Kidney tubule cell (primary cell): ENCODE measurements around the gene F8.
"Not testable (repeated sequence)": the region's sequence is repeated elsewhere in the genome, so short reads cannot be mapped to it uniquely, and the experiment has no call there.

Experiments used
- DNase-seq: peaks from one replicate; pipeline ENCODE4 v3.0.0-alpha.2; 2018; ENCODE audit warnings: low spot score

Gene F8

DNA sequence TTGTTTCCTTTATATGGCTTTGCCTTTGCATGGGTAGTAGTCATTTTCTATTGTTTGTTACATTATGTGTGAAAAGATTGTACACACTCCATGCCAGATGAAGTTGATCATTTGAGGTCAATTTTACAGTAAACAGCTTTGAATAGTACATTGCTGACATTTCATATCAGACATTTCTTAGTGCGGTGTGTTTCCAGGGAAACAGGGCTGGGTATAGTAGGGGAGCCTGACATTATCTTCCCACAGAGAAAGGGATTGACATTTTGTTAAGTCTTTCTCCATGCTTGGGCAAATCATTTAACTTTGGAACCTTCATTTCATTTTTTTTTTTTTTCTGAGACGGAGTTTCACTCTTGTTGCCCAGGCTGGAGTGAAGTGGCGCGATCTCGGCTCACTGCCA lies 9.1 kb upstream of the F8 start:
- DNase-seq = no peak

DNA sequence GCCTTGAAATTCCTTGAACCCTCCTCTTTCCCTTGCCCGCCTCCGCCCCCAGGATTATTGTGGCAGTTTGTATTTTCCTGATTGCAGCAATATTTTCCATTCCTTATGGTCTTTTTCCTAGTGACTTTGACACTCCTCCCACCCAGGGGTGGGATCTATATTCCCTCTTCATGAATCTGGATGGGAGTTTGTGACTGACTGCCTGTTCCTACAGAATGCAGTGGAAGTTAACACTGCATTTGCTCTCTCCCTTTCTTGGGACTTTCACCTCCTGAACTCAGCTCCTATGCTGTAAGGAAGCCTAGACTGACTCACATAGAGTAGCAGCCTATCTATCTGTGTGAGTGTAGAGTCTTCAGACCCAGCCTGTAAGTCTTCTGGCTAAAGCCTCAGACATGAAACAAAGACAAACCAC lies 6.4 kb upstream of the F8 start:
- DNase-seq = peak; percentile 46

DNA sequence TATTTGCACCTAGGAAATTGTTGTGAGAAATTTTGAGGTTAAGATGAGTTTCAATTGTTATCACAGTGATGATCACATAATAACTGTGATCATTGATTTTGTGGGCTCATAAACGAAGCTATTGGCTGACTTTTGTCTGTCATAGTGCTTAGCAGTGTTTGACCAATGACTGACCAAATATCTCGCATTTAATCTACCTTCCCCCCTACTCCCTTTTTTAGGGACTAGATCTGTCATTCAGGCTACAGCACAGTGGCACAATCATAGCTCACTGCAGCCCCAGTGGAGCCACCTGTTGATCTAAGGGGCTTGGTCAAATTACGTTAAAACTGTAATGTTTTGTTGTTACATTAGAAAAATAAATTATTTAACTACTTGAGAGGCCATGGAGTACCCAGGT lies 5.6 kb upstream of the F8 start:
- DNase-seq = no peak

DNA sequence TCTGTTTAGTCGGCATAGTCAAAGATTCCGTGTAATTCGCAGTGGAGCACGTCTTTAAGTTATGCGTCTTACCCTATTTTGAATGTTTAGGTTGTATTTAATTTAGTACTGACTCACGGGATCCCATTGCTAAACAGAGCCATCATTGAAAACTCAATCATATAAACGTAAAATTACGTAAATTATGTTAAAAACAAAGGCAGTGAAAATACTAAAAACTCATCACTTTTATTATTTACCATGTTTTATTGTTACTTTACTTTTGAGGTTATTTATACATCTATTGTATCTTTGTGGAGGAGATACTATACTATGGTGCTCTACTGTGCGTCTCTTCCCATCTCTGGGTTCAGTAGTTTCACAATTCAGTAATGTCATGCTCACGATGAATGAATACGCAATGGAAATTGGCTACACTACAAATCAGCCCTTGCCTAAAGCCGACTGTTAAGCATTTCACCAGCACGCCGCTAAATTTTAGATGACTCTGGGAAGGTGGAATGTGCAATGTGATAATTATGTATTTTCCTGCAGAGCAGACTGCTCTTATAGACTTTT lies 5.1 kb upstream of the F8 start:
- DNase-seq = peak; percentile 37

- peak; percentile 94 for DNase-seq
Measured at GRCh38 chrX:155026727-155027508, 4.4 kb upstream of the F8 start, which contains the start of gene FUNDC2. FUNDC2 (plus strand) TSS chrX:155026844; CDS start chrX:155026939, 95 bp downstream.

GRCh38 chrX:155026420-155026726 lies 3.9 kb upstream of the F8 start:
- no peak for DNase-seq

DNA sequence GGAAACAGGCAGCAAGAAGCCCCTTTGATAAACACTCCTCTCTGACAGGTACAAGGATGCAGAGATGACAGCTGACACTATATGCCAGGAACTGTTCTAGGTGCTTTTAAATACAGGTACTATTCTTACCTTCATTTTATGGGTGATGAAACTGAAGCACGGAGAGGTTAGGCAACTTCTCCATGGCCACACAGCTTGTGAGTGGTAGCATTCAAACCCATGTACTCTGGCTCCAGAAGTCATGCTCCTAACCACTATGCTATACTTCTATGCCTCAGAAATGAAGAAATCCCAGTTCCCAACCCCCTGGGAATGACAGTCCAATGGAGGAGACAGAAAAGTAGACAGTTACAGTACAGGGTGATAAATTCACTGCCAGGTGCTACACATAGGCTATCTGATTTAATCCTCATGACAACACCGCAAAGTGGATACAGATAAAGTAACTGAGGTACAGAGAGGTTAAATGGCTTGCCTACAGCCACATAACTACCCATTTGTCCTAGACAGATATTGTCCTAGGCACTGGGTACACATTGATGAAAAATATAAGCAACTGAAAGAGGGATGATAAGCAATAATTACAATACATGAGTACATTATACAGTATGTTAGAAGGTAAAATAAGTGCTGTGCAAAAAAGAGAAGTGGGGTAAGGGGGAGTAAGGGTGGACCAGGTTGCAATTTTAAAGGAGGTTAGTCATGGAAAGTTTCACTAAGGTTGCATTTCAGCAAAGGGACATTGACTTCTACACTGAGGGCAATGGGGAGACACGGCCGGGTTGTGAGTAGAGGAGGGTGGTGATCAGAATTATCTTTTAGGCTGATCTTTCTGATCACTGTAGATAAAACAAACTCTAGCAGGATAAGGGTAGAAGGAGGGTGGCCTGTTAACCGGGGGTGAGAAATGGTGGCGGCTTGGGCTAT lies 1.6 kb upstream of the F8 start:
- DNase-seq = no peak

DNA sequence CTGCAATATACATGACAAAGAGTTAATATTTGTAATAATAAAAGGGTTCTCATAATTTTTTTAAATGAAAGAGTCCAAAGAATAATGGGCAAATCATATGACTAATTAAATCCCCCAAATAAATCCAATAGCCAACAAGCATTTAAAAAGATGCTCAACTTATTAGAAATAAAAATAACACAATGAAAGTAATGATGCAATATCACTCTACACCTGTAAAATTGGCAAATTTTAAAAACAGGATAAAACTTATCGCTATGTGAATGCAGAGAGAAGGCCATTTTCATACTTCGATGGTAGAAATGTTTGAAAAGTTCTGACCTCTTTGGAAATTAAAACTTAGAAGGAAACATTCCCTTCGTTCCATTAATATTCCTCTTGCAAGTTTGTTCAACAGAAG lies 1.9 kb downstream of the F8 start:
- no peak for DNase-seq

GRCh38 chrX:155009994-155010472 lies 12.5 kb downstream of the F8 start:
- no peak for DNase-seq

- not testable (repeated sequence) for DNase-seq
Measured at GRCh38 chrX:155008578-155008977, 13.9 kb downstream of the F8 start.

DNA sequence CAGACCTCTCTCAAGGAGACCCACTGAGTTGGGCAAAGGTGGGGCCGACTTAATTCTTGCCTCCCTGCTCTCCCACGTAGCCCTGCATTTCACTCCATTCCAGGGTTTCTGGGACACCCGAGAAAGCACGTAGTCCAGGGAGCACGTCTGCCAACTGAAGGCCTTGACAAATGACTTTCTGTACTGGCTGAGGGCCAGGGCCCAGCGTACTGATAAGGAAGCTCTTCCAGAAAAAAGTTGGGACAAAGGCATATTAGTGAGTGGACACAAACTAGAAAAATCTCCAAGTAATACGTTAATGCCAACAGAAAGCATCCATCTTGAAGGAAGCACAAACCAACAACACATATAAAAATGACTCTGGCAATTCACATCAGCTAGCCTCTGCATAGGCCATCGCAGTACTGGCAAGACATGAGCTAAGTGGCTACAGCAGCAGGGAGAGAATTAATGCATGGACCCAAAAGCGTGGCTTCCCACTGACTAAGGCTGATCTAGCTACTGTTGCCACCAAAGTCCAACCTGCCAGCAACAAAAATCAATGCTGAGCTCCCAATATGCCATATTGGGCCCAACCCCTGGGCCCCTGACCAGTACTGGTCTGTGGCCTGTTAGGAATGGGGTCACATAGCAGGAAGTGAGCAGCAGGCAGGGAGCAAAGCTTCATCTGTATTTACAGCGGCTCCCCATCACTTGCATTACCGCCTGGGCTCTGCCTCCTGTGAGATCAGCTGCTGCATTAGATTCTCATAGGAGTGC lies 15.4 kb downstream of the F8 start:
- DNase-seq = not testable (repeated sequence)

DNA sequence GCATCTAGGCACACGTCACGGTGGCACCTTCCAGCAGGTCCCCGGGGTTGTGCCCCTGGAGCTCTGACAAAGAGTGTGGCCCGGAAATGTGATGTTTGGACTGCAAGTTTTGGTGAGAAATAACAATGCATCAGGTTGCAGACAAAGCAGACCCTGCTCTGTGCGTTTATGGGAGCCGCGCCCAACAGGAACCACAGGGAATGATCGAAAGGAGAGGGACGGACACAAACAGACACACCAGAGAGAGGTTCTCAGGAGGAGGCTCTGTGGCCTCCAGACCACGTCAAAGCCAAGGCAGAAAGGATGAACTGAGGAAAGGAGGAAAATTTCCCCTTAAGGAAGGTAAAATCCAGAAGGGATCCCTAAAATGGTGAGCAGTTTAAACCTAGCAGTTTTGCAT lies 16.1 kb downstream of the F8 start:
- not testable (repeated sequence) for DNase-seq

DNA sequence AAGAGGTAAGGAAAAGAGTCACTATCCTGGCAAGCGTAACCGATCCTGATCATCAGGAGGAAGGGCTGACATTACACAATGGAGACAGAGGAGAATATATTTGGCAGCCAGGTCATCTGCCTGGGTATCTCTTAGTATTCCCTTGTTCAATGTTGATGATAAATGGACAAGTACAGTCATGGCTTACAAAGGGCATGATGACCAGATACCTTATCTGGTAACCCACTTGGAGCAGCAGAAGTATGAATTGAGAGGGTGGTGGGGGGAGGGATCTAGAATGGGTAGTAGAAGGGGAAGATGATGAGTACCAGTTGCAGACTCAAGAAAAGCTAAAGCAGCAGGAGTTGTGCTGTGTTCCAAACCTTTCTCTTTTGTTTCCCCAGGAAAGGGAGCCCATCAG lies 17.3 kb downstream of the F8 start:
- DNase-seq = no peak

GRCh38 chrX:155001873-155002272 lies 20.6 kb downstream of the F8 start:
- DNase-seq = no peak

GRCh38 chrX:155000841-155001240 lies 21.7 kb downstream of the F8 start:
- DNase-seq = no peak

DNA sequence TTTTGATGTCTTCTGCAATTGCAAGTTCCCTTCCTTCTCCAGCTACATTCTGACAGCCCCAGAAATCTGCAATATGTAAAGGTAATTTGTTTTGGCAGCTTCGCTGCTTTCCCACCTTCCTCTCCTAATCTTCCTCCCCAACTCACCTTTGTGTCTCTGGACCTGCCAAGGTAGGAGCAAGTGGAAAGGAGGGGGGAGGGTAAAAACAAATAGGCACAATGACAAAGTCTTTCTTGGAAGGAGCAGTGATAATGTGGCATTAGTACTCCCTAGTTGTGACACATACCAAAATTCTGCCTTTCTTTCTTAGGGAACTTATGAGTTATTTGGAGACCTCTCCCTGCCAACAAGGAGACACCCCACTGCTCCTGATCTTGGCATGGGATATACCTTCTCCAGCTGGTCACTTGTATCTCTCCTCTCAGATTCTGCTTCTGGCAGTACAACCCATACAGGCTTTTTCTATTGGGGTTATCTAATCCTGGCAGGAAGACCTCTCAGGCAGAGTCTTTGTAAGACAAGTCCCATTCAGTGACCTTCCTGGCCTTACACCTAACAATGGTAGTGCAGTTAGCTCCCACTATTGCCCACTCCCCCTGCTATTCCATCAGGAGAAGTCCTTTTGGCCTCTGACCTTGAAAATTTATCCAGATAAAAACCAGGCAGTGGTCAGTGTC lies 24.2 kb downstream of the F8 start:
- DNase-seq = no peak

DNA sequence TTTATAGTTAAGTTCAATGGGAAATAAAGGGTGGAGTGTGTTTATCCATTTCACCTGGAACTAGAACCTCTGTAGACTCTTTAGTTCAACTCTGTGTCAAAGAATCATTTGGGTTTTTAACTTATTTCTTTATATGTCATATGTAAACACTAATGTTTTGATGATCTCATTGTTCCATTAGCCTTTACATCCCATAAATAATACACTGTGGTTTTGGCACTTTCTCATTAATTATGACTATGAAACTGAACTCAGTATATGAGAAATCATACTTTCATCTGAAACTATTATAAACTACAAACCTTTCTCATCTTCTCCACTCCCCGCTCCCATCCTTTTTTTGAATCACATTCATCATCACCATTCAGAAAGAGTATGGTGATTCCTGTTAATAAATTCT lies 31.0 kb downstream of the F8 start:
- DNase-seq = no peak

- no peak for DNase-seq
Measured at GRCh38 chrX:154991039-154991438, 31.5 kb downstream of the F8 start.

GRCh38 chrX:154990496-154990895 lies 32.0 kb downstream of the F8 start:
- DNase-seq = no peak

DNA sequence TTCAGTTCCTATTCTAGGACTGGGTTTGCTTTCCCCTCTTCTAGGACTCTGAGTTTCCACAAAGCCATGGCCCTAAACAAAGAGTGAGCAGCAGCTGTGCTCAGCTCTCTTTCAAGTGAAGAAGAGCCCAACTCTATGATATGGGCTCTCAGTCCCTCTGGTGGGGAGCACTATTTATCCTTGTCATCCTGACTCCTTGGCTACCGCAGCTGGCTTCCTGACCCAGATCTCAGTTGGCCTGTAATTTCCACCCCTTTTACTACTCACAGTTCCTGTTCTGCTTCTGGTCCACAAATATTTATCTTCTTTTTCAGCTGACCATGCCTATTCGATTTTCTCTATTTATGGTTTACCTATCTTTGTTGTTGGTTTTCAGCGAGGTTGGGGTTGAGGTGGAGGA lies 33.8 kb downstream of the F8 start:
- DNase-seq = no peak

DNA sequence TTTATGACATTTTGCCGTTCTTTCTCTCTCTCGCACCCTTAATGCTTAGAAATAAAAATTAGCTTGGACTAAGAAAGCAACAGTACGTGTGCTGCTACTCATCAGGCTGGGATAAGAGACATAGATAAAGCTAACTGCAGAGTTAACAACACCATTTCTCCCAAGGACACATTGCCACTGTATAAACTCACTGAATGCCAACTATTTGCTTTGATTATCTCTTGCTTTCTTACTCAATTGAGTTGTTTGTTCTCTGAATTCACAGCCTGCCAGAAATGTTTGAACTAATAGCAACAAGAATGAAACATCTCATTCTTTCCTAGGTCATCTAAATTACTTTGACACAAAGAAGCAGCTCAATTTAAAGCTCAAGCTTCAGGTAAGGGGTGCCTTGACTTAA lies 34.6 kb downstream of the F8 start:
- DNase-seq = no peak
